NCI-H2029 treated with DMSO at 0.1 percent for 48 hours (cell line): ENCODE measurements around the gene OXLD1.

Experiments
- DNase-seq: peaks from one replicate; lab custom pipeline; 2025; lab: John Stamatoyannopoulos, UW

Gene OXLD1

GRCh38 chr17:81666342-81667191 is at the start of gene OXLD1, which contains the start of gene CCDC137:
OXLD1 (minus strand) TSS chr17:81666605; CDS start chr17:81666577, 28 bp downstream.
CCDC137 (plus strand) TSS chr17:81666737; CDS start chr17:81666767, 30 bp downstream.
- peak; percentile 63 for DNase-seq

DNA sequence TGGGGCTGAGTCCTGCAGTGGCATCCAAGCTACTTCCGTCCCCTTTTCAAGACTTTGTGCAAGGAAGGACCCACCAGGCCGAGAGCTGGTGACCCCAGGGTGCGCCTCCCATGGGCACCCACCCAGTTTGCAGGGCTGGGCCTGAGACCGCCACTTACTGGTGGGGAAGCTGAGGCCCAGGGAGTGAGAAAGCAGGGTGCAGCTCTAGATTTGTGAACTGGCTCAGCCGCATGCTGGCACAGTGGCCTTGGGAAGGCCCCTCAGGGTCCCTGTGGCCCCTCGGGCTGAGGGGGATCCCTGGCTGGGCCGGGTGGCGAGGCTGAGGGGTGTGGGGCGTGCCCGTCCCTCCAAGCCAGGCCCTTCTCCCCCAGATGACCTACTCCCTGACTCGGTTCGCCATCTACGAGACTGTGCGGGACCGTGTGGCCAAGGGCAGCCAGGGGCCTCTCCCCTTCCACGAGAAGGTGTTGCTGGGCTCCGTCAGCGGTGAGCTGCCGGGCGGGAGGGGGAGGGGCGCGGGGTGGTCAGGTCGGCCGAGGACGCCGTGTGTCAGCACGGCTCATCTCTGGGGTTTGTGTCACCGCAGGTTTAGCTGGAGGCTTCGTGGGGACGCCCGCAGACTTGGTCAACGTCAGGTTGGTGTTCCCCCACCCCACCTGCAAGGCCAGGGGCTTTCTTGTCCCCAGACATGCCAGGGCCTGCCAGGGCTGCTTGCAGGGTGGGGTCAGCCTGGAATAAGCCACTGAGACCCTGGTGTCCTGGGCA is 48.9 kb upstream of the OXLD1 start:
- DNase-seq = no peak

DNA sequence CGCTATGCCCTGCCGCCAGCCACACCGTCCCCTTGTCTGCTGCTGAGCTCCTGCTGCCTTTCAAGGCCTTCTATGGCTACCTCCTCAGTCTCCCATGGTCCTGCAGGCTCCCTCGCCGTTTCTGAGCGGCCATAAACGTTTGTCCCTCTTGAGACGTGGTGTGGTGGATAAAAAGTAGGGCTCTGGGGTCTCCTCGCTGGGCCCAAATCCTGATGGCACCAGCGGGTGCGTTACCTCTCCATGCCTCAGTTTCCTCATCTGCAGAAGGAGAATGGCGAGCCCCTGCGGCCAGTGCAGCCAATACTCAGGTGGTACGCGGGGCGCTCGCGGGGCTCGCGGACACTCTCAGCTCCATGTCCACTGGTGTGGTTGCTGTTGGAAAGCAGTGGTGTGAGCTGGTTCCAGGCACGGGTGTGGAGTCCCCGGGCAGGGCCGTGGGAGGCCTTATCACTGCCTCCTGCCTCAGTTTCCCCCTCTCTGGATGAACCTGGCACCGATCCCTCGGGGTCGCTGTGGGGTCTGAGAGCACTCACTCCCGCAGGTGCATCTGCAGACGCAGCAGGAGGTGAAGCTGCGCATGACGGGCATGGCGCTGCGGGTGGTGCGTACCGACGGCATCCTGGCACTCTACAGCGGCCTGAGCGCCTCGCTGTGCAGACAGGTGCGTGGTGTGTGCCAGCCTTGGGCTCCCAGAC is 48.2 kb upstream of the OXLD1 start:
- DNase-seq = no peak

- no peak for DNase-seq
These were observed 47.4 kb upstream of the OXLD1 start for GRCh38 chr17:81713556-81714411.

DNA sequence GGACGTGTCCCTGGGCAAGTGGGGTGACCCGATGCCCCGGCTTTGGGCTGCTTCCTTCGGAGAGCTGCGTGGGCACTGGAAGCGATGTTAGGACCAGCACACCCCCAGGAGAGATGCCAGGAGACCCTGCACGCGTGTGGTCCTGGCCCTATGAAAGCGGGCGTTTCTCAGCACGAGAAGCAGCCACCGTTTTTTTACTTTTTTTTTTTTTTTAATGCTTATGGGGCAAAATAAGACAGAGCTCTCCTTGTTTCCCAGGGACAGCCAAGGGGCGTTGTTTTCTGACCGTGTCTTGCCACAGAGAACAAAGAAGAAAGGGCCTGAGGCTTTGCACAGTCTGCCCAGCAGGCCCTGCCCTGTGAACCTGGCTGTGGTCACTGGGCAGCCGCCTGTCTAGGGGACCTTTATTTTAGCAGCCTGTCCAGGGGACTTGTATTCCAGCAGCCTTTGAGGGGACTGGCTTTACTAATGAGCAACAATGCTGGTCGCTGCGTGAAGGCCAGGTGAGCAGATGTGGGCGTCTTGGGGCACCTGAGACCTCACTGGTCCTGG is 46.7 kb upstream of the OXLD1 start:
- no peak for DNase-seq

GRCh38 chr17:81712468-81713003 is 46.1 kb upstream of the OXLD1 start:
- no peak for DNase-seq

DNA sequence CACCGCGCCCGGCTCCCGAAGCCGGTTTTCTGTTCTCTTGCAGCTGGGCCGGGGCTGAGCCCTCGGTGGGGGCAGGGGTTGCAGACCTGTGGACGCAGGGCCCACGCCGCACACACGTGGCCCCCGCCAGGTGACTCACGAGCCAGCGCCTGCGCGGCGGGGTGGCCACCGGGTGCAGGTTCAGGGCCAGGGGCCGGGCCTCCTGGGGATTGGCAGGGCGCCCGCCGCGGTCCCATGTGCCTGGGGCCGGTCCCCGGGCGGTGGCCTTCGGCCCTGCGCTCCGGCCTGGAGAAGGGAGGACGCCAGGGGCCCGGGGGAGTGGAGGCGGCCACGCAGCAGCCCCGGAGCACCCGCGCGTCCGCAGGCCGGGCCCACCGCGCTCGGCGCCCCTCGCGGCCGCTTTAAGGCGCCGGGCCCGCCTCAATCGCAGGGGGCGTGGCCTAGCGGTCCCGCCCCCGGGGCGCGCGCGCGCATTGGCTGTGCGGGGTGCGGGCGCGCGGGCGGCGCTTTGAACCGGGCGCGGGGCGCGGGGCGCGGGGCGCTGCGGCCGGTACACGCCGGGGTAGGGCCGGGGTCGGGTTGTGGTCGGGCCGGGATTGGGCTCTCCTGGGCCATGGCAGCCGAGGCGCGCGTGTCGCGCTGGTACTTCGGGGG is 45.5 kb upstream of the OXLD1 start, which contains the start of gene SLC25A10:
Gene SLC25A10 (plus strand): TSS at position 471 of the 654 bp plus-strand sequence. CDS start 143 bp downstream, at position 614.
- DNase-seq = peak; percentile 31

GRCh38 chr17:81710514-81711308 is 44.3 kb upstream of the OXLD1 start:
- no peak for DNase-seq

- DNase-seq = no peak
These were observed 42.4 kb upstream of the OXLD1 start for GRCh38 chr17:81708739-81709185.

- no peak for DNase-seq
These were observed 41.6 kb upstream of the OXLD1 start for GRCh38 chr17:81707725-81708646.

DNA sequence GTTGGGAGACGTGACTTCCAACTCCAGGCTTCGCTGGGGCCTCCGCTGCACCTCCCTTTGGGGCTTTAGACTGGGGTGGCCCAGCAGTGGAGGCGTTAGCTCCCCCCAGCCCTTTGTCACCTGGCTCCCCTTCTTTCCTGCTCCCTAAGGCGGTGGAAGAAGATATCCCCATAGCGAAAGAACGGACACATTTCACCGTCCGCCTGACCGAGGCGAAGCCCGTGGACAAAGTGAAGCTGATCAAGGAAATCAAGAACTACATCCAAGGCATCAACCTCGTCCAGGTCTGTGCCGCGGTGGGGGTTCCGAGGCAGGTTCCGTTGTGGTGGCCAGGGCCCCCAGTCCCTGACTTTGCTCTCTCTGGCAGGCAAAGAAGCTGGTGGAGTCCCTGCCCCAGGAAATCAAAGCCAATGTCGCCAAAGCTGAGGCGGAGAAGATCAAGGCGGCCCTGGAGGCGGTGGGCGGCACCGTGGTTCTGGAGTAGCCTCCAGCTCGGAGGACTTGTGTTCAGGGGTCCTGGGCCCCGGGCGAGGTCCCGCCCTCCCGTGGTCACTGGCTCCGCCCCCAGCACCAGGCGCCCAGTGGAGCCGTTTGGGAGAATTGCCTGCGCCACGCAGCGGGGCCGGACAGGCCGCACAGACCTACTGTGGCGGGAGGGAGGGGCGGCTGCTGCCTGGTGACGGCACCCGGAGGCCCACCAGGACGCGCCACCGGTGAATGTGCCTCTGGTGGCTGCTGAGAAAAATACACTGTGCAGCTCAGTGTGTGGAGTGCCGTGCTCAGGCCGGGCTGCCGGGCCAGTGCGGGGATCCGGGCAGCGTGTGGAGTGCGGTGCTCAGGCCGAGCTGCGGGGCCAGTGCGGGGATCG is 40.6 kb upstream of the OXLD1 start:
- DNase-seq = no peak

- DNase-seq = no peak
These were observed 39.8 kb upstream of the OXLD1 start for GRCh38 chr17:81706232-81706611.

DNA sequence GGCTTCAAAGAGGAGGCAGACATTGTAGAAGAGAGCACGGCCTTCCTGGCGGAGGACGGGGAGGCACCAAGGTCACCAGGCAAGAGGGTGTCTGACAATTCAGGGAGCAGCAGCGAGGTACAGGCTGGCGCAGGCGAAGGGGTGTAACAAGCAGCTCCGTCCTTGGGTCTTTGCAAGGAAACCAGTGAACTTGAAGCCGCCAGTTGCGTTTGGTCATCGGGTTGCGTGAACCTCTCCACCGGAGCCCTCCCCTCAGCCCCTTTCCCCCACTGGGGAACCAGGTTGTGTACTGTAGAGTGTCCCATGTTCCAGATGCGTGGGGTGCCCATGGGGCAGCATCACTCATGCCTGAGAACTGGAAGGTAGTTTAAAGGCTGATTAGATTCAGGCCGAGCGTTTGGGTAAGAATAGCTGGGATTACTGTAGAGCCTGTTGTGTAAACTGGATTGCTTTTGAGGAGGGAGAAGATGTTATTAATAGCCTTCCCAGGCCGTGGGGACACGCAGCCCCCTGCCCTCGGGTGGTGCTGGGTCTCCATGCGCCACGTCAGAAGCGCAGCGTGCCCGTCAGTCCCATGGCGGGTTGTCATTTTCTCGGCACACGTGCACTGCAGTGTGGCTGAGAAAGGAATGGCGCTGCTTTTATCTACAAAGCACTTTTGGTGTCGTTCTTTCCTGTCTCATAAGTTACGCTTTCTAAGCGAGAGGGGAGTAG is 39.3 kb upstream of the OXLD1 start:
- DNase-seq = no peak

GRCh38 chr17:81703747-81704654 is 37.6 kb upstream of the OXLD1 start:
- DNase-seq = no peak

- DNase-seq = peak; percentile 37
These were observed 36.7 kb upstream of the OXLD1 start, which contains the start of gene MRPL12 for GRCh38 chr17:81702934-81703746. MRPL12 (plus strand) TSS chr17:81703367; CDS start chr17:81703502, 135 bp downstream.
